Endothelial cell (in vitro differentiated cells): ENCODE results near the gene RGS6. TPM values are rescaled to one million over a fixed set of nuclear protein-coding genes. Genes with fewer than 3 reads are reported as not detected.

Source experiments
- DNase-seq: peaks from one replicate; pipeline ENCODE4 v3.0.0; 2021; ENCODE audit warnings: low spot score
- H3K27ac Mint-ChIP-seq: one replicate; pipeline ENCODE4 v1.8.0; 2021; ENCODE audit warnings: mixed read lengths, inconsistent platforms; ENCODE audit not compliant: unreplicated experiment
- H3K27me3 Mint-ChIP-seq: one replicate; pipeline ENCODE4 v1.8.0; 2021; ENCODE audit warnings: mild to moderate bottlenecking, moderate library complexity, mixed read lengths, inconsistent platforms; ENCODE audit not compliant: unreplicated experiment
- H3K36me3 Mint-ChIP-seq: one replicate; pipeline ENCODE4 v1.8.0; 2021; ENCODE audit warnings: mild to moderate bottlenecking, low read depth, mixed read lengths, inconsistent platforms; ENCODE audit not compliant: unreplicated experiment
- H3K4me1 Mint-ChIP-seq: one replicate; pipeline ENCODE4 v1.8.0; 2021; ENCODE audit warnings: mild to moderate bottlenecking, mixed read lengths, inconsistent platforms; ENCODE audit not compliant: unreplicated experiment
- H3K4me3 Mint-ChIP-seq: one replicate; pipeline ENCODE4 v1.8.0; 2021; ENCODE audit warnings: mild to moderate bottlenecking, mixed read lengths, inconsistent platforms; ENCODE audit not compliant: unreplicated experiment
- H3K9me3 Mint-ChIP-seq: one replicate; pipeline ENCODE4 v1.8.0; 2021; ENCODE audit warnings: mixed read lengths, inconsistent platforms; ENCODE audit not compliant: unreplicated experiment
- CTCF ChIP-seq: fragments of 200-600 bp; sonication (generic); IDR thresholded peaks from one replicate; pipeline ENCODE4 v1.5.0; 2021; ENCODE audit warnings: antibody characterized with exemption; ENCODE audit not compliant: unreplicated experiment
- total RNA-seq: library from RNA; stranded (reverse); fragmentation: NEBNext Ultra II Directional; extraction: Animal tissue kit (Norgen Biotek cat#: 25700); gene quantifications from one replicate; pipeline ENCODE4 v1.2.1, GENCODE V29; 2021; ENCODE audit not compliant: unreplicated experiment

Gene RGS6
- total RNA-seq, 1 donor from 2014 or later, result 15.7 TPM

DNA sequence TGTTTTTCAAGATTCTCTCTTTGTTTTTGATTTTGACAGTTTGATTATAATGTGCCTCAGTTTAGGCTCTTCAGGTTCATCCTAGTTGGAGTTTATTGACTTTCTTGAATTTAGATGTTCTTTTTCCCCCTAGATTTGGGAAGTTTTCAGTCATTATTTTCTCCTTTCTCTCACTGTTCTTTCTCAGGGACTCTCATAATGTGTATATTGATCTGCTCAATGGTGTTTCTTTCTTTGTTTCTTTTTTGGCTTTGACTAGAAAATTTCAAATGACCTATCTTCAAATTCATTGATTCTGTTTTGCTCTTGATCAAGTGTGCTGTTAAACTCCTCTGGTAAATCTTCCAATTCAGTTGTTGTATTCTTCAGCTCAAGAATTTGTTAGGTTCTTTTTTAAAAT, 108.3 kb downstream of the RGS6 start:
- no peak overlapping the region for H3K27ac Mint-ChIP-seq
- no peaks in the 10 kb centered on the region for H3K4me1 Mint-ChIP-seq
- no peaks in the 10 kb centered on the region for H3K27me3 Mint-ChIP-seq
- no peaks in the 10 kb centered on the region for H3K36me3 Mint-ChIP-seq
- TF ChIP-seq CTCF, result no peak
- no peak for DNase-seq
- no peaks in the 10 kb centered on the region for H3K9me3 Mint-ChIP-seq
- no peak overlapping the region for H3K4me3 Mint-ChIP-seq

- no peaks in the 10 kb centered on the region for H3K27me3 Mint-ChIP-seq
- H3K4me3 Mint-ChIP-seq, result no peak overlapping the region
- no peak for DNase-seq
- H3K27ac Mint-ChIP-seq, result no peak overlapping the region
- H3K4me1 Mint-ChIP-seq, result peaks cover 3% of the 10 kb centered on the region
- TF ChIP-seq CTCF, result no peak
- no peaks in the 10 kb centered on the region for H3K36me3 Mint-ChIP-seq
- H3K9me3 Mint-ChIP-seq, result no peaks in the 10 kb centered on the region
Measured at GRCh38 chr14:72045271-72045670, 113.0 kb downstream of the RGS6 start.

GRCh38 chr14:72045885-72046284, 113.7 kb downstream of the RGS6 start:
- Mint-ChIP-seq H3K36me3 (no peaks in the 10 kb centered on the region), H3K27ac (no peak overlapping the region), H3K27me3 (no peaks in the 10 kb centered on the region), H3K9me3 (no peaks in the 10 kb centered on the region), H3K4me1 (peaks cover 3% of the 10 kb centered on the region), H3K4me3 (no peak overlapping the region)
- no peak for DNase-seq
- TF ChIP-seq CTCF, result no peak

GRCh38 chr14:72049462-72049861, 117.2 kb downstream of the RGS6 start:
- peaks cover 3% of the 10 kb centered on the region for H3K4me1 Mint-ChIP-seq
- no peaks in the 10 kb centered on the region for H3K36me3 Mint-ChIP-seq
- no peaks in the 10 kb centered on the region for H3K9me3 Mint-ChIP-seq
- H3K27ac Mint-ChIP-seq, result no peak overlapping the region
- peaks cover 1% of the 10 kb centered on the region for H3K27me3 Mint-ChIP-seq
- no peak overlapping the region for H3K4me3 Mint-ChIP-seq
- TF ChIP-seq CTCF, result no peak
- DNase-seq, result no peak

DNA sequence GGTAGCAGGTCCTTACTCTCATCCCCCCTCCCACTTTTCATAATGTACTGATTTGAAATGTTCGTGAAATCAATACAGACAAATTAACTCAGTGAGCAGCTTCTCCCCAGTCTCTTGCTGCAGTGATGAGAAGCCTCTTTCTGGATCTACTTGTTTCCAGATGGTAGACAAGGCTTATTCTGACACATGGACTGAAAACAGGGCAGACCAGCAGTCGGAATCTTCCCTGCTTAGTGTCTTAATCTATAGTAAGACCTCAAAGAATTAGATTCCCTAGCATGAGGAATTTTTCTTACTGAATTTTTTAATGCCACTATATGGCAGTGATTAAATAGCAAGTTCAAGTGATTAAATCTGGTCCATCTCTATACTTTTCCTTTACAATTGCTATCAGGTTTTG, 120.1 kb downstream of the RGS6 start:
- H3K27ac Mint-ChIP-seq, result no peak overlapping the region
- no peaks in the 10 kb centered on the region for H3K9me3 Mint-ChIP-seq
- TF ChIP-seq CTCF, result no peak
- H3K36me3 Mint-ChIP-seq, result no peaks in the 10 kb centered on the region
- peaks cover 1% of the 10 kb centered on the region for H3K27me3 Mint-ChIP-seq
- H3K4me1 Mint-ChIP-seq, result peaks cover 9% of the 10 kb centered on the region
- no peak for DNase-seq
- H3K4me3 Mint-ChIP-seq, result no peak overlapping the region
